M059J (cell line): ENCODE data around the gene CTBP2. TPM values are rescaled to one million over a fixed set of nuclear protein-coding genes. Genes with fewer than 3 reads are reported as not detected.

Experiments used
- DNase-seq: peaks from one replicate; pipeline ENCODE4 v3.0.0-alpha.2; 2012; ENCODE audit warnings: low read depth
- total RNA-seq: library from RNA; depleted of rRNA; stranded (reverse); fragments of >200 nt; shearing (Covaris generic); gene quantifications from 2 replicates; pipeline ENCODE4 v1.2.3, GENCODE V29; 2014

CTBP2 gene
- total RNA-seq, 1 experiment from 2014 or later = 55.5 TPM

DNA sequence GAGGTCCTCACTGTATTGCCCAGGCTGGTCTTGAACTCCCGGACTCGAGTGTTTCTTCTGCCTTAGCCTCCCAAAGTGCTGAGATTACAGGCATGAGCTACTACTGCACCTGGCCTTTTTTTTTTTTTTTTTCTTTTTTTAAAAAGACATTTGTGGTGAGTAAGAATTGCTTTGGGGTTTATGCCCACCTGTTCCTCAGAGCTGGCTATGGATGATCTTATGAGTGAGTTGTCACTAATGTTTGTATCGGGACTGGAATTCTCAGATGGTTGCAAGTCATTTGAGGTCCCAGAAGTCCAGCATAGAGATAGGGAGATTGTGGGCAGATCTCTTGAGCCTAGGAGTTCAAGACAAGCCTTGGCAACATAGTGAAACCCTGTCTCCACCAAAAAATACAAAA is 183.2 kb downstream of the CTBP2 start:
- no peak for DNase-seq

DNA sequence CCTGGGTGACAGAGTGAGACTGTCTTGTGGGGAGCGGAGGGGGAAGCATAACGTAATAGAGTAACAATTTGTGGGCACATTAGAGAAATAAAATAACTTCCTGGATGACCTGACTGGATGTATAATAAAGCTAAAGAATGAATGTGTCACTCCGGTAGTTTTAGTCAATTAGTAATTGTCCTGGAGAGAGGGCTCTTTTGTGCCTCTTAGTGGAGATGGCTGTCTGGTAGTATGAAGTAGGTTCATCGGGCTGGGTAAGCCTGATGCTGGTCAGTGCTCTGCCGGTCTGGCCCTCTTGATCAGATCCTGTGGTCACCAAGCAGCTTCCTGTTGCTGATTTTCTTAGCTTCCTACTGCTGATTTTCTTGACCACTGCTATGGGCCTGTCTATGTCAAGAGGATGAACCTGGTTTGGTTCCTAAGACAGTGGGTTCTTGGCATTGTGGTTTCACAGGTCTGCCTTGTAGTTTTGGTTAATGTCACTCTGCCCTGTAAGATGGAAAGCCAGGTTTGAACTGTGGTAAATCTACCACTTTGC is 184.3 kb downstream of the CTBP2 start:
- peak; percentile 42 for DNase-seq

GRCh38 chr10:124974131-124974530 is 186.2 kb downstream of the CTBP2 start:
- no peak for DNase-seq

DNA sequence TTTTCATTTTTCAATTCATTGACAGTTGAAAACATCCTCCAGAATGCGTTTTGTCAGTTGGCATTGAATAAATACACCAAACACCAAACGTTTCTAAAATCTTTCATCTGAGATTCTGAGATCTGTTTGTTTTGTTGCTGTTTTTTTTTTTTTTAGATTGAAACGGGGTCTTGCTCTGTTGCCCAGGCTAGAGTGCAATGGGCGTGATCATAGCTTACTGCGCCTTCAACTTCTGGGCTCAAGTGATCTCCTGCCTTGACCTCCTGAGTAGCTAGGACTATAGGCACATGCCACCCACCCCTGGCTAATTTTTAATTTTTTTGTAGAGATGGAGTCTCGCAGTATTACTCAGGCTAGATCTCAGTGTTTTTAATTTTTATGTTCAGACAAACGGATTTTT is 187.7 kb downstream of the CTBP2 start:
- no peak for DNase-seq

DNA sequence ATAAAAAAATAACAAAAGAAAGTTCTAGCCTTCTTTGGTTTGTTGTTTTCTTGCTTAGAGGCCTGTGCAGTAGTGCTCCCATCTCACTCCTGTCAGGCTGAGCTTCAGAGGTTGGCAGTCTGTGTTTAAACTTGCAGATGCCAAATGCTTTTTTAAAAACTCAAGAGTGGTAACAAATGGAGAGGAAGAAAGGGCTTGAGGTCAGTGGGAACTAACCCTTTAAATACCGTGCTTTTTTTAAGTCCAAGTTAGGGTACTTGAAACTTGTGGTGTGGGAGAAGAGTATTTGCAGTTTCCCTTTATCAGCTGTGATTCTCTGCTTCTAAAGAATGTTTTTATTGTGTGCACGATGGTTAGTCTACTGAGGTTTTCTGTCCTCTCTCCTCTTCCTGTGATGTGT is 189.1 kb downstream of the CTBP2 start:
- no peak for DNase-seq

DNA sequence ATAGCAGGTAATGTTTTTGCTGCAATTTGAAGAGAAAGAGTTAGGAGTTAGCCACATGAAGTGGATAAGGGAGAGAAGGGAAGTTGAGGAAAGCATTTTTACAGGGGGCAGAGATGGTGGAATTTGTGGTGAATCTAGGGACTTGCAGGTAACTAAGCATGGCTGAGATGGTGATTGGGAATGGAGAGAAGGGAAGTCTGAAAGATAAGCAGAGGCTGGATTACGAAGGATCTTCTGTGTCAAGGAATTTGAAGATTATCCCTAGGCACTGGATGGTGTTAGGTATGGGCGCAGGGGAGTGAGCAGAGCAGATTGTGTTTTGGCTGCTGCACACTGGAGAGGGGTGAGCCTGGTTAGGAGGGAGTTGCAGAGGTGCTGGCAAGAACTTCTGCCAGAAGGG is 193.1 kb downstream of the CTBP2 start:
- no peak for DNase-seq

DNA sequence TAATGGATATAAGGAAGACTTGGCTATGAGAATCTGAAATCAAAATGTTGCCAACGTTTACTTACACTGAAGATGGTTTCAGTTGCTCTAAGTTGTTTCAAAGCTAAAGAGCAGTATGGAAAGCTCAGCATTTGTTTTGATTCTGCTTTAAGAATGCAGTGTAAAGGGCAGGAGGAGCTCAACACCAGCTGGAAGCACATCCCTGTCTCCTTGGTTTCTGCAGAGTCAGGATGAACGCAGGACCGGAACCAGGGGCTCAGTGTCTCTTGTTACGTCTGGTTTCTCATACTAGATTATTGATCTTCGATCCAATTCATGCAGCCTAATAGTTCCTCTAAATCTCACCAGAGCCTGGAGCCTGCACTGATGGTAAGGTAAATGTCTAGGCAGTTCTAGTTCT is 194.4 kb downstream of the CTBP2 start:
- no peak for DNase-seq

DNA sequence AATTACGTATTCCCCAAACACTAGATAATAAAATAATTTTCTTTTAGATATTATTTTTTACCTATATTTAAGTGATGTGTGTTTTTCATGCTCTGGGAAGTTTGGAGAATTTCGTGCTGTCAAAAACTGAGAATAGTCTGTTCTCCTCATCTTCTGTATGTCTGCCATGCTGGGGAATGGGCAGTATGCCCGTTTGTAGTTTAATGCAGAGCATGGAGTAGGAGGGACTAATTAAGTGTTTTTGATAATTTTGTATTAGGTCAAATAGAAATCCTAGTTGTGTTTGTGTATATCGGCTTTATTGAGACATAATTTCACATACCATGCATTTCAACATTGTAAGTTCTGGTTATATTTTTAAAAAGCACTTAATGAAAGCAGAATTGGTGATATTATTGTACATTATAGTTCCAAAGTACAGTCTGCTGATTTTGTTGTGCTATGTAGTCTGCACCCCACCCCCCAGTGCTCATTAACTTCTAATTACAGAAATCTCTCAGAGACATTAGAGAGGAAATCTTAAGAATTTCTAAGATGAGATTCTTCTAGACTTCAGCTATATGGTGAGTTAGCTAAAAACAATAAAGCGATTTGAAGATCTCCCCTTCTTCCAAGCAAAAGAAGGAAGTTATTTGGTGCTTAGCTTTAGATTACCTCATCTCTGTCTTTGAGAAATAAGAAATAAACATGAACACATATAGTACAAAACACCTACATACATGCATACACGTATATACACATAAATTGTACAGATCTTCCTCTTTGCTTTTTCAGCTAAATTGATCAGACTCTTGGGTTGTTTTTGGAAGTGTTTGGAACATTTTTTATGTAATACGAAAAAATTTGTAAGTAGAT is 196.3 kb downstream of the CTBP2 start:
- no peak for DNase-seq

- DNase-seq = peak; percentile 23
Observed at GRCh38 chr10:124962421-124962820, 197.9 kb downstream of the CTBP2 start.

GRCh38 chr10:124961248-124961570 is 199.2 kb downstream of the CTBP2 start:
- DNase-seq = no peak

DNA sequence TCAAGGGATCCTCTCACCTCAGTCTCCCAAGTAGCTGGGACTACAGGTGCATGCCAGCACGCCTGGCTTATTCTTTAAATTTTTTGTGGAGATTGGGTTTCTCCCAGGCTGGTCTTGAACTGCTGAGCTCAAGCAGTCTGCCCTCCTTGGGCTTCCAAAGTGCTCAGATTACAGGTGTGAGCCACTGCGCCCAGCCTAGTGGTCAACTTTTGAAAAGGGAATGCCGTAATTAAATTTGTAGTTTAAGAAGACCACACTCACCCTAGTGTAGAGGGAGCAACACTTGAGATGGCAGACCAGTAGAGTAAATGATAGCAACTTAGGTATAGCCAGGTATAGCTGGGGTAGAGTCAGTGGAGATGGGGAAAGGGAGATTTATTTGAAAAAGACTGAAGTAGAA is 200.8 kb downstream of the CTBP2 start:
- no peak for DNase-seq

- no peak for DNase-seq
Observed at GRCh38 chr10:124957404-124957947, 202.9 kb downstream of the CTBP2 start.

DNA sequence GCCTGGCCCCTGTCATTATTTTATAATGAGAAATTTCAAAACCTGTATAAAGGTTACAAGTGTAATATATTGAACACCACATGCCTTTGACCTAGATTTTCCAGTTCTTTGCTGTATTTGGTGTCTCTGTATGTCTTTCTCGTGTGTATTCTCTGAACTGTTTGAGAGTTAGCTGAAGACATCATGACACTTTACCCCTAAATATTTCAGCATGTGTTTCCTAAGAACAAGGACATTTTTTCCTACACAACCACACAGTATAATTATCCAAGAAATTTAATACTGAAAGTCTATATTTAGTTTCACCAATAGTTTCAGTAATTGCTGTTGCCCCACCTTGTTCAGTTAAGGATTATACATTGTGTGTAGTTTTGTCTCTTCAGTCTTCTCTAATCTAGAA is 203.6 kb downstream of the CTBP2 start:
- no peak for DNase-seq

DNA sequence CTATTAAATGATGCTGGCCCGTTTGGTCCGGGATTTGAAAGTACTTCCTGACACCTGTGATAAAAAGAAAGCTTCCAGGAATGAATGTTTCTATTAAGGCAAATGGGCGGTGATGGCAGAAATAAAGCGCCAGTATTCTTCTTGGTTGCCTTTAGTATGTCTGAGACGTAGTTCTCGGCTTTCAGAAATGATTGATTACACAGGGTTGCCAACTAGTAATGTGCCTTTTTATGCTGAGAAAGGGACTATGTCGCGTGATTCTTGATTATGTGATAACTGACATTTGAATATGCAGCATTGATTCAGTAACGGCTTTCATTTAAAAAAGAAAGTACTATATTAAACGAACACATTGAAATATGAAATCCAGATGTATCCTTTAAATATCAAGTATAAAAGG is 204.5 kb downstream of the CTBP2 start:
- no peak for DNase-seq

DNA sequence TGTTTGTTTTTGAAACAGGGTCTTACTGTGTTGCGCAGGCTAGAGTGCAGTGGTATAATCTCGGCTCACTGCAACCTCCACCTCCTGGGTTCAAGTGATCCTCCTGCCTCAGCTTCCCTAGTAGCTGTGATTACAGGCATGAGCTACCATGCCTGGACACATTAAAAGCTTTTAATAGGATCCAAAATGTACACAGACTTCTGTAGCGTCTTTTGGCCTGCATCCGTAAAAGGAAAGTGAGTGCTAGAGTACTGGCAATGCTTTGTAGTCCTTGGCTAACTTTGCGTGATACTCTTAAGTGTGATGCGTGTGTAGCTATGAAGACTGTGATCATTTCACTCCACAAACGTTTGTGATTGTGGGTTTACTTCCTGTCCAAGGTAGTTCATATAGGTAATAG is 205.1 kb downstream of the CTBP2 start:
- no peak for DNase-seq

- no peak for DNase-seq
Observed at GRCh38 chr10:124953421-124953820, 206.9 kb downstream of the CTBP2 start.

DNA sequence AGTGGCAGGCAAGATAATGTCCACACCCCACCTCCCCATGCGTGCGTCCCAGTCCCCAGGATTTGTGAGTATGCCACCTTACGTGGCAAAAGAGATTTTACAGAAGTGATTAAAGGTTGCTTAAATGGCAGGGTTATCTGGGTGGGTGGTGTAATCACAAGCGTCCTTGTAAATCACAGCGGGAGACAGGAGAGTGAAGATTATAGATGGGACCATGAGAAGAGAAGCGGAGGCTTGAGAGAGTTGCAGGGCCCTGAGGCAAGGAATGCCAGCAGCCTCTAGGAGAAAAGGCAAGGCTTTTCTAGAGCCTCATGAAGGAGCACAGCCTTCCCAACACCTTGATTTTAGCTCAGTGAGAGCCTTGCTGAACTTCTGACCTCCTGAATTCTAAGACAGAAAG is 208.2 kb downstream of the CTBP2 start:
- no peak for DNase-seq

DNA sequence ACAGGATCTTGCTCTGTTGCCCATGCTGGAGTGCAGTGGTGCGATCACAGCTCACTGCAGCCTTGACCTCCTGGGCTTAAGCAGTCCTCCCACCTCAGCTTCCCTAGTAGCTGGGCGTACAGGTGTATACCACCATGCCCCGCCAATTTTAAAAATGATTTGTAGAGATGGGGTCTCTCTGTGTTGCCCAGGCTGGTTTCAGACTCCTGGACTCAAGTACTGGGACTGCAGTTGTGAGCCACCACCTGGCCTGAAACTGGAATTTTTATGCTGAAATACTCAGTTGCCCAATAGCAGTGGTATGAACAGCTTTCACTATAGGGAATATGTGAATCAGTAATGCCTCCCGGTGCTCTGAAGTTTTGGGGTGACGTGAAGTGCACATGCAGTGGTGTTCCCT is 210.8 kb downstream of the CTBP2 start:
- DNase-seq = no peak

DNA sequence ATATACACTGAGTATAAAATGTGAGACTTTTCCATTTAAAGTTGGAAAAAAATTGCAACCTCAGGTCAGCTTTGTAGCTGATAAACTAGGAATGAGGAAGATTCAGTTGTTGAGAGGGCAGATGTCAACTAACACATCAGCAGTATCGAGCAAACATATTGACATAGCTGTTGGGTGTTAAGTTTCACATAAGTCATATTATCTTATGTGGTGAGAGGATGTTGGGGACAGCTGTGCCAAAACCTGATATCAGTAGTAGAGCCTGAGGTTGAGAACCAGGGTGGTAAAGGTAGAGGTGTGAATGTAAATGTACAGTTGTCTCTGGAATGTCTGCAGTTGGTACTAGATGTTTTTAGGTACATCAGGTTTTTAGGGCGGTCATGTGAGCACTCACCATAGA is 213.4 kb downstream of the CTBP2 start:
- DNase-seq = no peak

DNA sequence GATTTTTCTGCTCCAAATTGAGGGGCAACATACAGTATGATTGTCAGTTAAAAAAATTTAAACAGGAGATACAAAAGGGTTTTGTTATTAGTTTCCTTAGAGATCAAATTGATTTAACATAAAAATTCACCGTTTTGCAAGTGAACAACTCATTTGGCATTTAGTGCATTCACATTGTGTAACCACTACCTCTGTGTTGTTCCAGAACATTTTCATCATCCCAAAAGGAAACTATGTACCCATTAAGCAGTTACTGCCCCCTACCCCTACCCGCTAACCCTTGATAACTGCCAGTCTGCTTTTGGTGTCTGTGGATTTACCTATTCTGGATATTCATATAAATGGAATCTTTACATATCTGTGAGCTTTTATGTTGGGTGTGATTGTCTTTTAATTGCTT is 215.4 kb downstream of the CTBP2 start:
- DNase-seq = no peak

GRCh38 chr10:124943301-124944092 is 216.9 kb downstream of the CTBP2 start:
- DNase-seq = peak; percentile 87

DNA sequence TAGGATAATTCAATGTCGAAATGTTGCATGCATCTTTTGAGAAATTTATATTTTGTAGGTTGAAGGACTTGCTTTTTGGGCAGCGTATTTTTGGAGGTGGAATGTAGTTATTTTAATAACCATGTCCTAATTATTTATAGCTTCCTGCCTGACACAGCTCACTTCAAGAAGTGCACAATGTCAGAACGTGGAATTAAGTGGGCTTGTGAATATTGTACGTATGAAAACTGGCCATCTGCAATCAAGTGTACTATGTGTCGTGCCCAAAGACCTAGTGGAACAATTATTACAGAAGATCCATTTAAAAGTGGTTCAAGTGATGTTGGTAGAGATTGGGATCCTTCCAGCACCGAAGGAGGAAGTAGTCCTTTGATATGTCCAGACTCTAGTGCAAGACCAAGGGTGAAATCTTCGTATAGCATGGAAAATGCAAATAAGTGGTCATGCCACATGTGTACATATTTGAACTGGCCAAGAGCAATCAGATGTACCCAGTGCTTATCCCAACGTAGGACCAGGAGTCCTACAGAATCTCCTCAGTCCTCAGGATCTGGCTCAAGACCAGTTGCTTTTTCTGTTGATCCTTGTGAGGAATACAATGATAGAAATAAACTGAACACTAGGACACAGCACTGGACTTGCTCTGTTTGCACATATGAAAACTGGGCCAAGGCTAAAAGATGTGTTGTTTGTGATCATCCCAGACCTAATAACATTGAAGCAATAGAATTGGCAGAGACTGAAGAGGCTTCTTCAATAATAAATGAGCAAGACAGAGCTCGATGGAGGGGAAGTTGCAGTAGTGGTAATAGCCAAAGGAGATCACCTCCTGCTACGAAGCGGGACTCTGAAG is 217.8 kb downstream of the CTBP2 start:
- no peak for DNase-seq
